ENCODE results near the gene PECR.

Gene PECR

GRCh38 chr2:216110620-216111019 lies 29.0 kb upstream of the PECR start:
- H3K27ac ChIP-seq, result no peak overlapping the region
- TF ChIP-seq, protein P1, sequence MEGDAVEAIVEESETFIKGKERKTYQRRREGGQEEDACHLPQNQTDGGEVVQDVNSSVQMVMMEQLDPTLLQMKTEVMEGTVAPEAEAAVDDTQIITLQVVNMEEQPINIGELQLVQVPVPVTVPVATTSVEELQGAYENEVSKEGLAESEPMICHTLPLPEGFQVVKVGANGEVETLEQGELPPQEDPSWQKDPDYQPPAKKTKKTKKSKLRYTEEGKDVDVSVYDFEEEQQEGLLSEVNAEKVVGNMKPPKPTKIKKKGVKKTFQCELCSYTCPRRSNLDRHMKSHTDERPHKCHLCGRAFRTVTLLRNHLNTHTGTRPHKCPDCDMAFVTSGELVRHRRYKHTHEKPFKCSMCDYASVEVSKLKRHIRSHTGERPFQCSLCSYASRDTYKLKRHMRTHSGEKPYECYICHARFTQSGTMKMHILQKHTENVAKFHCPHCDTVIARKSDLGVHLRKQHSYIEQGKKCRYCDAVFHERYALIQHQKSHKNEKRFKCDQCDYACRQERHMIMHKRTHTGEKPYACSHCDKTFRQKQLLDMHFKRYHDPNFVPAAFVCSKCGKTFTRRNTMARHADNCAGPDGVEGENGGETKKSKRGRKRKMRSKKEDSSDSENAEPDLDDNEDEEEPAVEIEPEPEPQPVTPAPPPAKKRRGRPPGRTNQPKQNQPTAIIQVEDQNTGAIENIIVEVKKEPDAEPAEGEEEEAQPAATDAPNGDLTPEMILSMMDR (conservative IDR thresholded peaks at IDR 0.05), result no peak
- TF ChIP-seq ZFX (IDR thresholded peaks at IDR 0.05), result no peak

DNA sequence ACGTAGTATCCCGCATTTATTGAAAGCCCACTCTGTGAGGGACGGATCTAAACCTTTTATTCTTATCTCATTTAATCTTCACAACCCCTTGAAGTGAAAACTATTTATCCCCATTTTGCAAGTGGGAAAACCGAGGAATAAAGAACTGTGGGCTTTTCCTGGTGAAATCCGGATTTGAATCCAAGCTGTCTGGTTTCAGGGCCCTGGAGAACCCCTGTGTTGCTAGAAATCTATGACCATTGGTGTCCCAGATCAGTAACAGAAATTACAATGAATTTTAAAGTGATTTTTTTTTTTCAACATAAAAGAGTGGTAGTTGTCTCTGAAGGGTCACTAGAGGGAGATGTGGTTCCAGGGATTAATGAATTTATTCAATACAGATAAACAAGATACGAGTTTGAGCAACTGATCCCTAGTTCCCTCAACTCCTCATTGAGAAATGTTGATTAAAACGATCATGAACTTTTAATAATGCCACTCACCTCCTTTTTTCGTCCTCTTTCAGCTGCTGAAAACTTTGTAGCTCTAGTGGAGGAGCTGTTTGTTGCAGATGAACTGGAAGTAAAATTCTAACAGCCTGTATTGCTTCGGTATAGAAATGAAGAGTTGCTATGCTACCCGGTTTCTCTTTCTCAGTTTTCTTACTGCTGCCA lies 28.5 kb upstream of the PECR start:
- TF ChIP-seq, protein P1 (conservative IDR thresholded peaks at IDR 0.05), result peak; percentile 67
- no peak for TF ChIP-seq ZFX (IDR thresholded peaks at IDR 0.05)

DNA sequence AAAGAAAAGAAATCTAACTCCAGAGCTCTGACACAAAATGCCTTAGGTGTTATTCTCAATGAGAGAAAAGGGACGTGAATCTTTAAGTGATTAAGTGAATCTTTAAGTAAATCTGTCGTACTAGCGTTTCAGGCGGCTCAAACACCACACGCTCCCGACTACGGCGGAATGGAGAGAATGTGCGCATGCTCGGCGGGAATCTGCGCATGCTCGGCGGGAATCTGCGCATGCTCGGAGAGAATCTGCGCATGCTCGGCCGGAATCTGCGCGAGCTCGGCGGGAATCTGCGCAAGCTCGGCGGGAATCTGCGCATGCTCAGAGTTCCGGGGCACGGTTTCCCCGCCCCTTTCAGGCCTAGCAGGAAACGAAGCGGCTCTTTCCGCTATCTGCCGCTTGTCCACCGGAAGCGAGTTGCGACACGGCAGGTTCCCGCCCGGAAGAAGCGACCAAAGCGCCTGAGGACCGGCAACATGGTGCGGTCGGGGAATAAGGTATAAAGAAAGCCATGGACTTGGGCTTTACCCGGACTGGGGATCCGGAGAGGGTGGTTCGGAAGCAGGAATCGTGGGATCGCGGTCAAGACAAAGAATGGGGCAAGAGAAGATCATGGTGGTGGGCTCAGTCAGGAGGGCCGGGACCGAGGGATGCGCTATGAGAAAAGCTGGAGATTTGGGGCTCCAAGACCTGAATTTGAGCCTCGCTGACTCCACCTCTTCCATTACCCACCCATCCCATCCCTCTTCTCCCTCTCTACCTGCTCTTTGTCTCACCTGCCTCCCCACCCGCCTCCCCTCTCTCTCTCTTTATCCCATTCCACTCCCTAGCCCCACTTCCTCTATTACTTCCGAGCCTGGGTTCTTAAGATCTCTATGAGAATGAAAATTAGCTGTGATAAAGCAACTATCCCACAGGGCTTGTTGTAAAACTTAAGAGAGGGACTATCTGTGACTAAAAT lies 27.6 kb upstream of the PECR start, which contains the start of gene XRCC5:
XRCC5 (plus strand) TSS at position 382 of the 955 bp plus-strand sequence; CDS start at position 471, 89 bp downstream.
- peak within 1 kb of the TSS; percentile 93 for H3K27ac ChIP-seq
- TF ChIP-seq ZFX (IDR thresholded peaks at IDR 0.05), result 0 out of 2 replicates have a peak, but pooled peaks have one; percentile 63
- TF ChIP-seq, protein P1 (conservative IDR thresholded peaks at IDR 0.05), result no peak

More for the DNA sequence above, 28.5 kb upstream of the PECR start:
- H3K27ac ChIP-seq, result peak overlapping the region; percentile 93

- TF ChIP-seq ZFX (IDR thresholded peaks at IDR 0.05), result no peak
- TF ChIP-seq, protein P1 (conservative IDR thresholded peaks at IDR 0.05), result no peak
- H3K27ac ChIP-seq, result peak overlapping the region; percentile 93
These were observed 26.8 kb upstream of the PECR start for GRCh38 chr2:216108310-216108966.

DNA sequence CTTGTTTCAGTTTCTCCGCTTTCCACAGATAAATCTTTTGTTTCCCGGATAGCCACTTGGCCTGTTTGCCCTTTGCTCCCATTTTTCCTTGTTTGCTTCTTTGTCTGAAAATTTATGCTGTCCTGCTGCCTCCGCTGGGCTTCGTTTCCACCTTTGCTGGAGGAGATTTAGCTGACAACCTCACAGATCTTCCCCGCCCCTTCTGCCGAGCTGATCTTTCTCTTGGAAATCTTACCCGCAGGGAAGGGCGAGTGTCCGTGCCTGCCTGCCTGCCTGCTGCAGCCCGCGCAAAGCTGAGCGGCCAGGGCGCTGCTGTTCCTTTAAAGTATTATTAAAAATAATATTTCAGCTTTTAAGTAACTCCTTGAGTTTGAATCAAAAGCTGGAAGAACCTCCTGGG lies 26.2 kb upstream of the PECR start:
- TF ChIP-seq, protein P1 (conservative IDR thresholded peaks at IDR 0.05), result no peak
- no peak for TF ChIP-seq ZFX (IDR thresholded peaks at IDR 0.05)
- H3K27ac ChIP-seq, result no peak overlapping the region

GRCh38 chr2:216107320-216107719 lies 25.7 kb upstream of the PECR start:
- TF ChIP-seq ZFX (IDR thresholded peaks at IDR 0.05), result no peak
- TF ChIP-seq, protein P1 (conservative IDR thresholded peaks at IDR 0.05), result no peak
- no peak overlapping the region for H3K27ac ChIP-seq

Data from C4-2B (cell line).